Measurements from ENCODE around the gene ATL2. TPM values are rescaled to one million over a fixed set of nuclear protein-coding genes. Genes with fewer than 3 reads are reported as not detected.
"Not testable (repeated sequence)": the region's sequence is repeated elsewhere in the genome, so short reads cannot be mapped to it uniquely, and the experiment has no call there.

ATL2 gene
- total RNA-seq, 1 experiment from 2014 or later, result 119 TPM

GRCh38 chr2:38323623-38324022 lies 53.5 kb downstream of the ATL2 start:
- no peaks in the 10 kb centered on the region for H3K27me3 ChIP-seq (ENCODE audit: control insufficient read depth, insufficient read depth, low read length)
- no peak for DNase-seq
- no peaks in the 10 kb centered on the region for H3K36me3 ChIP-seq (replicated peaks; ENCODE audit: control insufficient read depth, insufficient read depth, low read length)
- H3K4me3 ChIP-seq (ENCODE audit: insufficient read depth, low read depth, low read length), result no peak overlapping the region

- Histone ChIP-seq H3K36me3 (replicated peaks; ENCODE audit: control insufficient read depth, insufficient read depth, low read length) (no peaks in the 10 kb centered on the region), H3K27me3 (ENCODE audit: control insufficient read depth, insufficient read depth, low read length) (no peaks in the 10 kb centered on the region), H3K4me3 (ENCODE audit: insufficient read depth, low read depth, low read length) (no peak overlapping the region)
- no peak for DNase-seq
Measured at GRCh38 chr2:38322224-38322914, 54.7 kb downstream of the ATL2 start.

- H3K36me3 ChIP-seq (replicated peaks; ENCODE audit: control insufficient read depth, insufficient read depth, low read length); H3K27me3 ChIP-seq (ENCODE audit: control insufficient read depth, insufficient read depth, low read length); DNase-seq; H3K4me3 ChIP-seq (ENCODE audit: insufficient read depth, low read depth, low read length): not testable (repeated sequence)
Measured at GRCh38 chr2:38319240-38319639, 57.8 kb downstream of the ATL2 start.

- H3K36me3 ChIP-seq (replicated peaks; ENCODE audit: control insufficient read depth, insufficient read depth, low read length), result peaks cover 7% of the 10 kb centered on the region
- no peak overlapping the region for H3K4me3 ChIP-seq (ENCODE audit: insufficient read depth, low read depth, low read length)
- DNase-seq, result no peak
- H3K27me3 ChIP-seq (ENCODE audit: control insufficient read depth, insufficient read depth, low read length), result no peaks in the 10 kb centered on the region
Measured at GRCh38 chr2:38317725-38318124, 59.3 kb downstream of the ATL2 start.

GRCh38 chr2:38315707-38316333 lies 61.3 kb downstream of the ATL2 start:
- Histone ChIP-seq H3K4me3 (ENCODE audit: insufficient read depth, low read depth, low read length) (no peak overlapping the region), H3K27me3 (ENCODE audit: control insufficient read depth, insufficient read depth, low read length) (no peaks in the 10 kb centered on the region), H3K36me3 (replicated peaks; ENCODE audit: control insufficient read depth, insufficient read depth, low read length) (peaks cover 11% of the 10 kb centered on the region)
- DNase-seq, result peak; percentile 57

GRCh38 chr2:38308821-38309220 lies 68.3 kb downstream of the ATL2 start:
- DNase-seq, result no peak
- Histone ChIP-seq H3K27me3 (ENCODE audit: control insufficient read depth, insufficient read depth, low read length) (no peaks in the 10 kb centered on the region), H3K36me3 (replicated peaks; ENCODE audit: control insufficient read depth, insufficient read depth, low read length) (peaks cover 9% of the 10 kb centered on the region), H3K4me3 (ENCODE audit: insufficient read depth, low read depth, low read length) (no peak overlapping the region)

- no peak for DNase-seq
- H3K4me3 ChIP-seq (ENCODE audit: insufficient read depth, low read depth, low read length), result no peak overlapping the region
- no peaks in the 10 kb centered on the region; the same call in none of the 2 replicates for H3K36me3 ChIP-seq (replicated peaks; ENCODE audit: control insufficient read depth, insufficient read depth, low read length)
- no peaks in the 10 kb centered on the region for H3K27me3 ChIP-seq (ENCODE audit: control insufficient read depth, insufficient read depth, low read length)
Measured at GRCh38 chr2:38301969-38302702, 74.9 kb downstream of the ATL2 start.

- no peak for DNase-seq
- no peaks in the 10 kb centered on the region for H3K27me3 ChIP-seq (ENCODE audit: control insufficient read depth, insufficient read depth, low read length)
- H3K36me3 ChIP-seq (replicated peaks; ENCODE audit: control insufficient read depth, insufficient read depth, low read length), result no peaks in the 10 kb centered on the region; the same call in none of the 2 replicates
- no peak overlapping the region for H3K4me3 ChIP-seq (ENCODE audit: insufficient read depth, low read depth, low read length)
Measured at GRCh38 chr2:38301340-38301968, 75.6 kb downstream of the ATL2 start.

GRCh38 chr2:38298539-38298938 lies 78.5 kb downstream of the ATL2 start:
- no peak for DNase-seq
- Histone ChIP-seq H3K36me3 (replicated peaks; ENCODE audit: control insufficient read depth, insufficient read depth, low read length) (no peaks in the 10 kb centered on the region; the same call in none of the 2 replicates), H3K4me3 (ENCODE audit: insufficient read depth, low read depth, low read length) (no peak overlapping the region), H3K27me3 (ENCODE audit: control insufficient read depth, insufficient read depth, low read length) (no peaks in the 10 kb centered on the region)

GRCh38 chr2:38296197-38296780 lies 80.8 kb downstream of the ATL2 start:
- no peaks in the 10 kb centered on the region for H3K27me3 ChIP-seq (ENCODE audit: control insufficient read depth, insufficient read depth, low read length)
- no peak overlapping the region for H3K4me3 ChIP-seq (ENCODE audit: insufficient read depth, low read depth, low read length)
- H3K36me3 ChIP-seq (replicated peaks; ENCODE audit: control insufficient read depth, insufficient read depth, low read length), result no peaks in the 10 kb centered on the region; the same call in none of the 2 replicates
- DNase-seq, result no peak

- no peaks in the 10 kb centered on the region; the same call in none of the 2 replicates for H3K36me3 ChIP-seq (replicated peaks; ENCODE audit: control insufficient read depth, insufficient read depth, low read length)
- no peak for DNase-seq
- H3K4me3 ChIP-seq (ENCODE audit: insufficient read depth, low read depth, low read length), result no peak overlapping the region
- H3K27me3 ChIP-seq (ENCODE audit: control insufficient read depth, insufficient read depth, low read length), result no peaks in the 10 kb centered on the region
Measured at GRCh38 chr2:38294597-38294996, 82.5 kb downstream of the ATL2 start.

- no peak for DNase-seq
- no peaks in the 10 kb centered on the region; the same call in 1 of the 2 replicates for H3K36me3 ChIP-seq (replicated peaks; ENCODE audit: control insufficient read depth, insufficient read depth, low read length)
- H3K27me3 ChIP-seq (ENCODE audit: control insufficient read depth, insufficient read depth, low read length), result no peaks in the 10 kb centered on the region
- H3K4me3 ChIP-seq (ENCODE audit: insufficient read depth, low read depth, low read length), result no peak overlapping the region
Measured at GRCh38 chr2:38293152-38293865, 83.8 kb downstream of the ATL2 start.

GRCh38 chr2:38290332-38290731 lies 86.7 kb downstream of the ATL2 start:
- Histone ChIP-seq H3K36me3 (replicated peaks; ENCODE audit: control insufficient read depth, insufficient read depth, low read length) (no peaks in the 10 kb centered on the region), H3K4me3 (ENCODE audit: insufficient read depth, low read depth, low read length) (no peak overlapping the region), H3K27me3 (ENCODE audit: control insufficient read depth, insufficient read depth, low read length) (no peaks in the 10 kb centered on the region)
- no peak for DNase-seq

- no peak overlapping the region for H3K4me3 ChIP-seq (ENCODE audit: insufficient read depth, low read depth, low read length)
- DNase-seq, result no peak
Measured at GRCh38 chr2:38284971-38285370, 92.1 kb downstream of the ATL2 start.

More at GRCh38 chr2:38284971-38285370, 92.1 kb downstream of the ATL2 start:
- no peaks in the 10 kb centered on the region; the same call in 1 of the 2 replicates for H3K27me3 ChIP-seq (ENCODE audit: control insufficient read depth, insufficient read depth, low read length)
- H3K36me3 ChIP-seq (replicated peaks; ENCODE audit: control insufficient read depth, insufficient read depth, low read length), result no peaks in the 10 kb centered on the region
